Measurements from ENCODE around the gene GTF3C4.

GTF3C4 gene

GRCh38 chr9:132690696-132691095 lies 20.4 kb downstream of the GTF3C4 start:
- CTCF ChIA-PET = no interaction called here
- no peak overlapping the region for H3K4me3 ChIP-seq (ENCODE audit: low read depth, low read length)
- no peak for DNase-seq (ENCODE audit: low read depth, low spot score)
- POLR2A ChIA-PET = no interaction called here
- TF ChIP-seq CTCF (IDR thresholded peaks at IDR 0.05; ENCODE audit: insufficient read depth, low read length, missing control alignments) = no peak

GRCh38 chr9:132694144-132694543 lies 23.9 kb downstream of the GTF3C4 start:
- CTCF ChIA-PET = no interaction called here

GRCh38 chr9:132697230-132697629 lies 27.0 kb downstream of the GTF3C4 start:
- no peak for TF ChIP-seq CTCF (IDR thresholded peaks at IDR 0.05; ENCODE audit: insufficient read depth, low read length, missing control alignments)
- no peak for DNase-seq (ENCODE audit: low read depth, low spot score)
- ChIA-PET POLR2A (no interaction called here), CTCF (no interaction called here)
- no peak overlapping the region for H3K4me3 ChIP-seq (ENCODE audit: low read depth, low read length)

More at GRCh38 chr9:132694144-132694543, 23.9 kb downstream of the GTF3C4 start:
- POLR2A ChIA-PET = no interaction called here
- no peak overlapping the region for H3K4me3 ChIP-seq (ENCODE audit: low read depth, low read length)
- DNase-seq (ENCODE audit: low read depth, low spot score) = no peak
- TF ChIP-seq CTCF (IDR thresholded peaks at IDR 0.05; ENCODE audit: insufficient read depth, low read length, missing control alignments) = no peak

- DNase-seq (ENCODE audit: low read depth, low spot score) = no peak
- CTCF ChIA-PET = interaction anchor here (1.6 to 2.5 kb wide), 2 partner anchors 25 to 192 kb away, joined by 4 to 10 read pairs; no protein-coding TSS in a partner anchor
- no peak overlapping the region for H3K4me3 ChIP-seq (ENCODE audit: low read depth, low read length)
- TF ChIP-seq CTCF (IDR thresholded peaks at IDR 0.05; ENCODE audit: insufficient read depth, low read length, missing control alignments) = no peak
- POLR2A ChIA-PET = interaction anchor here (0.6 kb wide), 1 partner anchor 51 kb away, joined by 3 read pairs; no protein-coding TSS in a partner anchor
These were observed 28.7 kb downstream of the GTF3C4 start for GRCh38 chr9:132698989-132699388.

GRCh38 chr9:132699956-132700355 lies 29.7 kb downstream of the GTF3C4 start:
- ChIA-PET POLR2A (no interaction called here), CTCF (interaction anchor here (1.0 to 2.5 kb wide), 3 partner anchors 14 to 193 kb away, joined by 3 to 10 read pairs (median 4); no protein-coding TSS in a partner anchor)
- DNase-seq (ENCODE audit: low read depth, low spot score) = no peak
- H3K4me3 ChIP-seq (ENCODE audit: low read depth, low read length) = no peak overlapping the region
- TF ChIP-seq CTCF (IDR thresholded peaks at IDR 0.05; ENCODE audit: insufficient read depth, low read length, missing control alignments) = no peak

GRCh38 chr9:132702254-132702653 lies 32.0 kb downstream of the GTF3C4 start:
- TF ChIP-seq CTCF (IDR thresholded peaks at IDR 0.05; ENCODE audit: insufficient read depth, low read length, missing control alignments) = no peak
- ChIA-PET CTCF (no interaction called here), POLR2A (no interaction called here)
- DNase-seq (ENCODE audit: low read depth, low spot score) = no peak
- H3K4me3 ChIP-seq (ENCODE audit: low read depth, low read length) = no peak overlapping the region

All from AG04449 (cell line).